Measurements from ENCODE around the gene MPL.

Gene MPL

GRCh38 chr1:43402089-43402865 lies 64.7 kb downstream of the MPL start:
- H3K9ac ChIP-seq (ENCODE audit: low read length): no peak overlapping the region
- H3K4me3 ChIP-seq (ENCODE audit: low read length): no peak overlapping the region
- H3K27me3 ChIP-seq (ENCODE audit: control insufficient read depth, insufficient read depth, low read length): no peaks in the 10 kb centered on the region
- H3K36me3 ChIP-seq (ENCODE audit: control insufficient read depth, insufficient read depth, low read length): peaks cover 30% of the 10 kb centered on the region
- no peak overlapping the region for H3K27ac ChIP-seq (ENCODE audit: low read depth, low read length)
- no peaks in the 10 kb centered on the region for H3K4me1 ChIP-seq (ENCODE audit: control insufficient read depth, insufficient read depth, low read length)
